Epithelial cell of esophagus (primary cell): ENCODE data around the gene LDLRAP1.
A peak's percentile ranks its signal among the peaks of the same experiment; 100 is the strongest.

ENCODE experiments used
- DNase-seq: peaks from one replicate; pipeline ENCODE4 v3.0.0; 2010; ENCODE audit warnings: low read depth
- H3K4me3 ChIP-seq: 2 replicates; pipeline ENCODE4 v1.5.1; 2011; ENCODE audit warnings: mild to moderate bottlenecking, low read length, control low read depth
- CTCF ChIP-seq: IDR thresholded peaks from 2 replicates; pipeline ENCODE4 v1.5.1; 2011; ENCODE audit warnings: low read depth, mild to moderate bottlenecking, low read length, control low read depth, inconsistent platforms; ENCODE audit not compliant: insufficient read depth; ENCODE audit errors: missing control alignments

The LDLRAP1 gene

DNA sequence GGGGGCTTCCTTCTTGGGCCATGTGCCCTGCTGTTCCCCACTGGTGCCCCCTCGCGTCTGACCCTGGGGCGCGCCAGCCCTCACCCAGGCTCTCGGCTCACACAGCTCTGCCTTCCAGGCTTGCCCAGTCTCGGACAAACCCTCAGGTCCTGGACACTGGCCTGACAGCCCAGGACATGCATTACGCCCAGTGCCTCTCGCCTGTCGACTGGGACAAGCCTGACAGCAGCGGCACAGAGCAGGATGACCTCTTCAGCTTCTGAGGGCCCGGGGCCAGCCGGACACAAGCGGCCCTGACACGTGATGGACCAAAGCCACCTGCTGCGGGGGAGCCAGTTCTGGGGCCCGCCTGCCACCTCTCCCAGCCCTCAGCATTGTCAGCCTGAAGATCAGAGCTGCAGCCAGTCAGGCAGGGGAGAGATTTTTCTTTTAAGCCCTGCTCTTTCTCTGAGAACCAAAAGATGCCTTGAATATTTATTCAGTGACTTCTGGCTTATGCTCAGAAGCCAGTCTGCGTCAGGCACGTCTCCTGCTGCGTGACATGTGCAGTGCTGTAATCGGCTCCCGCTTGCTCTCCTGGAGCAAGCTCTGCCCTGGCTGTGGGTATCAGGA is 23.4 kb downstream of the LDLRAP1 start:
- no peak overlapping the region for H3K4me3 ChIP-seq
- peak; percentile 67 for DNase-seq
- no peak for TF ChIP-seq CTCF

DNA sequence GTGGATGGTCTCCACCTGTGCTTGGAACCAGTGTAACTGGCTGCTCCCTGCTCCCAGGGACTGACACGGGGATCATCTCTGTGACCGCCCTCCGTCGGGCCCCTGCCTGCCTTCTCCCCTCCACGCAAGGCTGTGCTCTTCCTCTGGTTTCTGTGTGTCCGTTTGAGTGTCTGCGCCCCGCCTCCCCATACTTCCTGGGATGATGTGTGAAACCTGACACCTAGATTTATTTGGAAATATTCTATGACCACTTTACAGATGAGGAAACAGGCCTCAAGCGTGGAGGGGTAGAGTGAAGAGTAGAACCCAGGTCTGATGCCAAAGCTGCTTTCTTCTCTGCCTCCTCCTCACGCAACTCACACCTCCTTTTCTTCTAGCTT is 24.3 kb downstream of the LDLRAP1 start:
- peak; percentile 54 for DNase-seq
- TF ChIP-seq CTCF = no peak
- H3K4me3 ChIP-seq = no peak overlapping the region

- peak; percentile 99 for DNase-seq
- no peak overlapping the region for H3K4me3 ChIP-seq
- peak; percentile 27 for TF ChIP-seq CTCF
Observed at GRCh38 chr1:25568090-25568833, 24.9 kb downstream of the LDLRAP1 start.

DNA sequence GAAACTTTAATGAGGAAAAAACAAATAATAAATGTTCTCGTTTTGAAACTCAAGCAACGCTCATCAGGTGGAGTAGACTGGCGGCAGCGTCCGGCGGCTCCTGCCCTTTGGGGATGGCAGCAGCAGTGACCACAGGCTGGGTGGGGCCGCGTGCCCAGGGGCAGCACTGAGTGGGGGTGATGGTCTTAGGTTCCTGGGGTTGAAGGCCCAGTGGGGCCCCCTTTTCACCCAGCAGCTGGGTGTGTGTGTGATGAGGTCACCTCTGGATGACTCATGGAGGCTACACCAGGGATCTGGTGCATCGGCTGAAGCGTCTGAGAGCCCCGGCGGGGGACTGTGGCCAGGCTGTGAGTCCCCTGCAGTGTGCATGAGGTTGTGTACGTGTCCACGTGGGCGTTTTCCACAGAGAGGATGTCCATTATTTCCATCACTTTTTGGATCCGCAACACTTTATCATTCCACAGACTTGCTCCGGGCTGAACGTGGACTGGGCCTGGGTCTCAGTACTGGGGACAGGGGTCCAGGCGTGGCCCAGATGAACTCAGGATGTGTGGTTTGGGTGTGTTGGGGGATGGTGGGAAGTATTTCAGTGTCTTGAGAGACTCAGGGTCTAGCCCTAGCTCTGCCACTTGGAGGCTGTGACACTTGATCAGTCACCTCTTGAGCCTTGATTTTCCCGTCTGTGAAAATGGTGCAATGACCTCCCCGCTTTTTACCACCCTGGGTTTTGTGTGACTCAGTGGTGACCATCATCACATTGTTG is 25.6 kb downstream of the LDLRAP1 start:
- peak; percentile 89 for DNase-seq
- no peak overlapping the region for H3K4me3 ChIP-seq
- TF ChIP-seq CTCF = no peak

DNA sequence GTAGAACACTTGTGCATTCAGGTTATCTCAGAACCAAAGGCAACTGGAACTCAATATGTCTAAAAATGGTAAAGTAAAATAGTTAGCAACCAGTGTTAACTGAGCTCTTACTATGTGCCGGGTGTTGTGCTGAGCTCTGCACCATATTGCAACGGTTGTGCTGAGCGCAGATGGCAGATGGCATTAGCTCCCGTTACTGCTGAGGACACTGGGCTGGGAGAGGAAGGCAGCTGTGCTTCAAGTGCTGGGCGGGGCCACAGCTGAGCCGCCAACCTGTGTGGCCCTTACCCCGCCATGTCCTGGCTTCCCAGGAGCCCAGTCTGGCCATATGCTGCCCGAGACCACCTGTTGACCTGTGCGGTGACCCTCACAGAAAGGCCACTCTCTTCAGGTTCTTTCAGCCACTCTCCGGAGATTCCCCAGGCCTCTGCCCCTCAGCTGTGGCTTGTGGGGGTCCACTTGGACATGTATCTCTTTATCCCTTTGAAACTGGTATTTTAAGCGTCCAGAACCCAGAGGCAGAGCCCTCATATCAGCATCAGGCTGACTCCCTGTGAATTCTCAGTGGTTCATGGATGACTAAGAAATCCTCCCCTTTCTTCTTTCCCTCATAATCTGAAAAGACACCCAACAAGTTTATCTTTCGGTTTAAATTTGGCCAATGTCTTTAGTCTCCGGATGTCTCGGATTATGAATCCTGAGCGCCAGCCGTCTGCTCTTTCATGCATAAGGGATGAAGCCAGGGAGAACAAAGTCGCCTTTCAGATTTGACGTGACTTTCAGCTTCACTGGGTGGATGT is 26.4 kb downstream of the LDLRAP1 start:
- H3K4me3 ChIP-seq = no peak overlapping the region
- TF ChIP-seq CTCF = no peak
- peak; percentile 18 for DNase-seq

DNA sequence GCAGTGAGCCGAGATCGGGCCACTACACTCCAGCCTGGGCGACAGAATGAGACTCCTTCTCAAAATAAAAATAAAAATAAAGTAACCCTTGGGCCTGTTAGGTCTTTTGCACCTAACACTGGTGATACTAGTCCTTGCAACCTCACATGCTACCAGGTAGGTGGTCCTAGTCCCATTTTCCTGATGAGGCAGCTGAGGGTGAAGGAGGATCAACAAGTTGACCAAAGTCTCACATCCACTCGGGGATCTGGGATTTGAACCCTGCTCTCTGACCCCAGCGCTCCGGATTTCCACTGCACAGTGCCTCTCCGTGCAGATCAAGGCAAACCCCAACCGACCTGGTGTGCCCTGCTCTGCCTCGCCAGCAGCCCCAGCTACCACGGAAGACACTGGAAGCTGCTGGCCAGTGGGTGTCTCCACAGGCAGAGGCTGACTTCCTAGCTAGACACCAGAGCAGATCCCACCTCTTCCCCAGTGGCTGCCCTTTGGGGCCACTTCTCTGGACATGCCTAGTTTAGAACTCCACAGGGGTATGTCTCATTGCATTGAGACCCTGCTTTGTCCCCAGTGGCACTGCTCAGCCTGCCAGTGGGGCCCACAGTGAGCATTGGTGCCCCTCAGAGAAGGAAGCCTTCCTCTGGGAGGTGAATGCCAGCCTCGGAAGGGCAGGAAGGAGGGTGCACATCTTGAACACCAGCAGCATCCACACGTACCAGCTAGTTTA is 27.6 kb downstream of the LDLRAP1 start:
- DNase-seq = no peak
- TF ChIP-seq CTCF = no peak

More for the DNA sequence above, 27.6 kb downstream of the LDLRAP1 start:
- H3K4me3 ChIP-seq = no peak overlapping the region
